DOHH2 (cell line): ENCODE results near the gene UNC119B.

Experiments
- H3F3A ChIP-seq: fragments of 200-600 bp; sonication (generic), shearing (Covaris generic); 2 replicates; pipeline ENCODE4 v1.6.0; 2016; ENCODE audit warnings: antibody characterized with exemption, mild to moderate bottlenecking; ENCODE audit not compliant: control insufficient read depth, insufficient read depth
- H3K27ac ChIP-seq: fragments of 200-600 bp; sonication (generic); 2 replicates; pipeline ENCODE4 v1.5.1; 2014; ENCODE audit warnings: low read depth, mild to moderate bottlenecking, low read length, moderate library complexity
- H3K27me3 ChIP-seq: fragments of 200-600 bp; sonication (generic); 2 replicates; pipeline ENCODE4 v1.6.1; 2014; ENCODE audit warnings: mild to moderate bottlenecking, low read length, mixed read lengths; ENCODE audit not compliant: control insufficient read depth
- H3K36me3 ChIP-seq: fragments of 200-600 bp; sonication (generic); 2 replicates; pipeline ENCODE4 v1.6.1; 2014; ENCODE audit warnings: mild to moderate bottlenecking, low read length, moderate library complexity, mixed read lengths; ENCODE audit not compliant: control insufficient read depth
- H3K4me1 ChIP-seq: fragments of 200-600 bp; sonication (generic); 2 replicates; pipeline ENCODE4 v1.6.1; 2014; ENCODE audit warnings: mild to moderate bottlenecking, low read length, mixed read lengths; ENCODE audit not compliant: control insufficient read depth
- H3K4me2 ChIP-seq: fragments of 200-600 bp; sonication (generic); 2 replicates; pipeline ENCODE4 v1.6.0; 2014; ENCODE audit warnings: mild to moderate bottlenecking, low read length, moderate library complexity
- H3K4me3 ChIP-seq: fragments of 200-600 bp; sonication (generic); 2 replicates; pipeline ENCODE4 v1.5.1; 2014; ENCODE audit warnings: mild to moderate bottlenecking, low read length, mixed read lengths
- H3K79me2 ChIP-seq: fragments of 200-600 bp; sonication (generic); 2 replicates; pipeline ENCODE4 v1.6.1; 2014; ENCODE audit warnings: mild to moderate bottlenecking, low read length, mixed read lengths; ENCODE audit not compliant: control insufficient read depth
- H3K9me2 ChIP-seq: fragments of 200-600 bp; sonication (generic); replicated peaks from 2 replicates; pipeline ENCODE4 v1.6.1; 2014; ENCODE audit warnings: mild to moderate bottlenecking, low read length, mixed read lengths; ENCODE audit not compliant: control insufficient read depth
- H3K9me3 ChIP-seq: fragments of 200-600 bp; sonication (generic); 2 replicates; pipeline ENCODE4 v1.6.1; 2014; ENCODE audit warnings: antibody characterized with exemption, low read length, mixed read lengths; ENCODE audit not compliant: control insufficient read depth, insufficient read depth
- H4K20me1 ChIP-seq: fragments of 200-600 bp; sonication (generic); 2 replicates; pipeline ENCODE4 v1.6.0; 2014; ENCODE audit warnings: low read depth, mild to moderate bottlenecking, antibody characterized with exemption, low read length, moderate library complexity; ENCODE audit not compliant: control insufficient read depth, insufficient read depth
- EZH2phosphoT487 ChIP-seq: fragments of 200-600 bp; sonication (generic); IDR thresholded peaks from 2 replicates; pipeline ENCODE4 v1.6.1; 2017; ENCODE audit warnings: borderline replicate concordance, mild to moderate bottlenecking, antibody characterized with exemption, low read length, moderate library complexity, mixed read lengths
- TF ChIP-seq, protein P1 (sequence below): fragments of 200-600 bp; sonication (generic); IDR thresholded peaks from one replicate; pipeline ENCODE4 v1.5.1; 2014; ENCODE audit warnings: antibody characterized with exemption, mild to moderate bottlenecking, low read depth, low read length; ENCODE audit not compliant: poor library complexity, severe bottlenecking

The UNC119B gene

GRCh38 chr12:120698665-120699064 is 11.6 kb upstream of the UNC119B start:
- no peaks in the 10 kb centered on the region for H3K9me3 ChIP-seq
- TF ChIP-seq EZH2phosphoT487: no peak
- TF ChIP-seq, protein P1, sequence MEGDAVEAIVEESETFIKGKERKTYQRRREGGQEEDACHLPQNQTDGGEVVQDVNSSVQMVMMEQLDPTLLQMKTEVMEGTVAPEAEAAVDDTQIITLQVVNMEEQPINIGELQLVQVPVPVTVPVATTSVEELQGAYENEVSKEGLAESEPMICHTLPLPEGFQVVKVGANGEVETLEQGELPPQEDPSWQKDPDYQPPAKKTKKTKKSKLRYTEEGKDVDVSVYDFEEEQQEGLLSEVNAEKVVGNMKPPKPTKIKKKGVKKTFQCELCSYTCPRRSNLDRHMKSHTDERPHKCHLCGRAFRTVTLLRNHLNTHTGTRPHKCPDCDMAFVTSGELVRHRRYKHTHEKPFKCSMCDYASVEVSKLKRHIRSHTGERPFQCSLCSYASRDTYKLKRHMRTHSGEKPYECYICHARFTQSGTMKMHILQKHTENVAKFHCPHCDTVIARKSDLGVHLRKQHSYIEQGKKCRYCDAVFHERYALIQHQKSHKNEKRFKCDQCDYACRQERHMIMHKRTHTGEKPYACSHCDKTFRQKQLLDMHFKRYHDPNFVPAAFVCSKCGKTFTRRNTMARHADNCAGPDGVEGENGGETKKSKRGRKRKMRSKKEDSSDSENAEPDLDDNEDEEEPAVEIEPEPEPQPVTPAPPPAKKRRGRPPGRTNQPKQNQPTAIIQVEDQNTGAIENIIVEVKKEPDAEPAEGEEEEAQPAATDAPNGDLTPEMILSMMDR: no peak
- no peak overlapping the region for H3K27ac ChIP-seq
- H3K27me3 ChIP-seq: no peaks in the 10 kb centered on the region
- peaks cover 14% of the 10 kb centered on the region for H3K79me2 ChIP-seq
- no peak overlapping the region for H3K4me3 ChIP-seq
- H3K4me2 ChIP-seq: no peak overlapping the region
- no peaks in the 10 kb centered on the region for H3K9me2 ChIP-seq
- no peaks in the 10 kb centered on the region for H3F3A ChIP-seq
- peaks cover 16% of the 10 kb centered on the region for H3K4me1 ChIP-seq
- peaks cover 100% of the 10 kb centered on the region for H3K36me3 ChIP-seq
- no peaks in the 10 kb centered on the region for H4K20me1 ChIP-seq

- no peaks in the 10 kb centered on the region for H3K9me3 ChIP-seq
- peaks cover 7% of the 10 kb centered on the region for H3K79me2 ChIP-seq
- H3K36me3 ChIP-seq: peaks cover 94% of the 10 kb centered on the region
- no peaks in the 10 kb centered on the region for H3K9me2 ChIP-seq
- H4K20me1 ChIP-seq: no peaks in the 10 kb centered on the region
- H3K27ac ChIP-seq: no peak overlapping the region
- H3K4me2 ChIP-seq: no peak overlapping the region
- no peaks in the 10 kb centered on the region for H3F3A ChIP-seq
- H3K27me3 ChIP-seq: no peaks in the 10 kb centered on the region
- H3K4me3 ChIP-seq: no peak overlapping the region
- TF ChIP-seq, protein P1: no peak
- TF ChIP-seq EZH2phosphoT487: no peak
- H3K4me1 ChIP-seq: peaks cover 16% of the 10 kb centered on the region
Measured at GRCh38 chr12:120699553-120699952, 10.7 kb upstream of the UNC119B start.

DNA sequence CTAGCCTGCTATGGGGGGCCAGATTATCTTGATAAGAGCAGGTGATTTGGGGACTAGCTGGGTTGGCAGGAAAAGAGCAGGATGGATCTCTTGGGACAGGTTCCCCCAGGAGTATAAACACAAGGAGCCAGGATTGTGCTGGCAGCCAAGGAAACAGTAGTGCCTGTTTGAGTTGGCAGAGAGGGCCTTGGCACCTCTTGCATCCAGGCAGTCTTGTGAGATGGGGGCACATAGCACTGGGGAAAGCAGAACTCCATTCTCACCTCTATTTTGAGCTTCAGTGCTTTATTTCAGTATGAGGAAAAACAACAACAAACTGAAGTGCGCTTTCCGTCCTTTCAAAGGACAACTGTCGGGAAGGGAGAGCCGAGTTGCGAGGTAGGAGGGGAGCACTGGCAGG is 9.4 kb upstream of the UNC119B start:
- H3F3A ChIP-seq: peaks cover 3% of the 10 kb centered on the region; the same call in 1 of the 2 replicates
- no peak overlapping the region for H3K27ac ChIP-seq
- H3K79me2 ChIP-seq: no peaks in the 10 kb centered on the region
- no peaks in the 10 kb centered on the region for H4K20me1 ChIP-seq
- no peaks in the 10 kb centered on the region for H3K27me3 ChIP-seq
- no peaks in the 10 kb centered on the region for H3K9me3 ChIP-seq
- H3K4me2 ChIP-seq: no peak overlapping the region
- TF ChIP-seq, protein P1: no peak
- no peak for TF ChIP-seq EZH2phosphoT487
- H3K9me2 ChIP-seq: no peaks in the 10 kb centered on the region
- H3K36me3 ChIP-seq: peaks cover 80% of the 10 kb centered on the region
- H3K4me3 ChIP-seq: no peak overlapping the region
- H3K4me1 ChIP-seq: peaks cover 16% of the 10 kb centered on the region
